ENCODE measurements around the gene MAPK12. TPM values are rescaled to one million over a fixed set of nuclear protein-coding genes. Genes with fewer than 3 reads are reported as not detected.
"Not testable (repeated sequence)": the region's sequence is repeated elsewhere in the genome, so short reads cannot be mapped to it uniquely, and the experiment has no call there.

MAPK12 gene
- total RNA-seq, 4 donors from 2014 or later = 10.1 to 18.4 (median 14.0) TPM

DNA sequence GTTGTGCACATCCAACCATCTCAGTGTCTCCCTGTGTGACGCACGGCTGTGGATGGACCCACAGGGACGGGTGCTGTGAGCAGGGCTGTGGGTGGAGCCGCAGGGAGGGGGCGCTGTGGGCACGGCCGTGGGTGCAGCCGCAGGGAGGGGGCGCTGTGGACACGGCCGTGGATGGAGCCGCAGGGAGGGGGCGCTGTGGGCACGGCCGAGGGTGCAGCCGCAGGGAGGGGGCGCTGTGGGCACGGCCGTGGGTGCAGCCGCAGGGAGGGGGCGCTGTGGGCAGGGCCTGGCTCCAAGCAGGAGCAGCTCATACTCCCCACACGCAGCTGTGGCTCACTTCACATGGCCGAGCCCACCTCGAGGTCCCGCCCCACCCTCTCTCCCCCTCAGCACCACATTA lies 14.7 kb upstream of the MAPK12 start:
- Histone ChIP-seq H3K27me3 (no peaks in the 10 kb centered on the region), H3K4me3 (no peak overlapping the region), H3K27ac (peak overlapping the region in 3 of 4 donors; percentile 50 to 52 (median 51)), H3K4me1 (peaks cover 2 to 39% (median 14%) of the 10 kb centered on the region in 3 donors), H3K36me3 (peaks cover 0 to 64% of the 10 kb centered on the region in 2 donors), H3K9me3 (no peaks in the 10 kb centered on the region)
- ATAC-seq = peak; percentile 82
- TF ChIP-seq CTCF (IDR thresholded peaks at IDR 0.05) (peak in 3 of 4 experiments; percentile 24 to 87 (median 29)), EP300 (IDR thresholded peaks at IDR 0.05) (no peak)
- no CpG with 5 or more reads among the region's 25 CpGs for WGBS, 2 donors (ENCODE audit: low coverage in 1 of 2)

DNA sequence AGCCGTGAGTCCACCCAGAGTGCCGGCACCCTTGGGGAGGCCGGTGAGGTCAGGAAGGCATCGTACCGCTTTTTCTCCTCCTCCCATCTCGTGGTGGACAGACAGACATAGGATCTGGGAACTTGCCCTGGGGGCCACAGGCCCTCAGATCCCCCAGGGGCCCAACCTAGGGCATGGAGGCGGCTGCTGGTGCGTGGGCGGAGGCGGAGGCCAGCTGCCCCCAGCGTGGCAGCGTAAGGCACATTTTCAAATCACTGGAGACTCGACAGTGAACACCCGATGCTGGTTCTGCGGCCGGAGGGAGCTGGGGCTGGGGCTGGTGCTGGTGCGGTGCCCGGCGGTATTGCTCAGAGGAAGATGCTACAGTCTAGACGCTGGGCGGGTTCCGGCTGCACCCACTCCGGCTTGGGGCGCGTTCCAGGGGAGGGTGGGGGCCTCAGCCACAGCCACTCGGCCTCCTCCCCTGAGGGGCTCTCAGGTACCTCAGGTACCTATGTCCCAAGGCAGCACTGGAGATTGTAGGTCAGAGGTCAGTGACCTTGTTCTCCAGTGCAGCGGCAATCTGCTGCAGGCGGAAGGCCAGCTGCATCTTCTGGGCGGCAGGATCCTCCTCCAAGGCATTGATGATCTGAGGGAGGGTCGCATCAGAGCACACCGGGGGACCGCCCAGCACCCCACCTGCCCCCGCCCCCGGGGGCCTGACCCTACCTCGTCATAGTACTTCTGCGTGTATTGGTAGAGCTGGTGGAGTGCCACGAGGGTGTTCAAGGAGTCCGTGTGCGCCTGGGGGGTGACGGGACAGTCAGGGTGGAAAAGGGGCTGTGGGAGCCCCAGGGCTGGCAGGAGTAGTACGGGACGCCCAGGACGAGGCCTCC lies 13.9 kb upstream of the MAPK12 start:
- Histone ChIP-seq H3K9me3 (no peaks in the 10 kb centered on the region), H3K27me3 (no peaks in the 10 kb centered on the region), H3K27ac (peak overlapping the region in 3 of 4 donors; percentile 50 to 54 (median 51)), H3K4me1 (peaks cover 2 to 46% (median 22%) of the 10 kb centered on the region in 3 donors), H3K4me3 (no peak overlapping the region), H3K36me3 (peaks cover 0 to 57% of the 10 kb centered on the region in 2 donors)
- WGBS, 2 donors (ENCODE audit: low coverage in 1 of 2) = 91% methylated on average over 12 of the region's 43 CpGs; no CpG with 5 or more reads in 1 of the 2 donors
- TF ChIP-seq CTCF (IDR thresholded peaks at IDR 0.05) (no peak), POLR2A (IDR thresholded peaks at IDR 0.05) (no peak), EP300 (IDR thresholded peaks at IDR 0.05) (no peak), POLR2AphosphoS5 (IDR thresholded peaks at IDR 0.05) (no peak)
- ATAC-seq = no peak

- Histone ChIP-seq H3K27me3 (no peaks in the 10 kb centered on the region), H3K36me3 (peaks cover 0 to 51% of the 10 kb centered on the region in 2 donors), H3K27ac (peak overlapping the region in 2 of 4 donors; percentile 50 to 54), H3K9me3 (no peaks in the 10 kb centered on the region), H3K4me3 (no peak overlapping the region), H3K4me1 (peaks cover 2 to 51% (median 25%) of the 10 kb centered on the region in 3 donors)
- no peak for ATAC-seq
- 42% methylated on average over 5 of the region's 7 CpGs; no CpG with 5 or more reads in 1 of the 2 donors for WGBS, 2 donors (ENCODE audit: low coverage in 1 of 2)
- TF ChIP-seq POLR2A (IDR thresholded peaks at IDR 0.05) = no peak
- TF ChIP-seq CTCF (IDR thresholded peaks at IDR 0.05) = no peak
Measured at GRCh38 chr22:50274771-50275170, 13.3 kb upstream of the MAPK12 start.

DNA sequence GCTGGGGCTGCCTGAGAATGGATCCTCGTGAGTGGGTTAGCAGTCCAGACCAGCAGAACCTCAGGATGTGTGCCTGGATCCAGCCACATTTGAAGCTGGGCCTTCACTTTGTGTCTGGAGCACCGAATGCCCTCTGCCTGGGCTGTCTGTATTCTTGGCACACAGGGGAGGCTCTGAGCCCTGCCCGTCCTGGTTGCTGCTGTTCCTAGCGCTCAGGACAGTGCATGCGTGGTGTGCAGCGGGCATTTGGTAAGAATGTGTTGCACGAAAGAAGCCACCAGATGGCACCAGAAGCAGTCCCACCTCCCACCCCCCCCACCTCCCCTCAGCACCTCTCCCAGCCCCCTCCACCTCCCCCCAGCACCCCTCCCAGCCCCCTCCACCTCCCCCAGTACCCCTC lies 12.8 kb upstream of the MAPK12 start:
- 23% methylated on average over 5 of the region's 7 CpGs; no CpG with 5 or more reads in 1 of the 2 donors for WGBS, 2 donors (ENCODE audit: low coverage in 1 of 2)
- Histone ChIP-seq H3K4me3 (no peak overlapping the region), H3K36me3 (peaks cover 0 to 46% of the 10 kb centered on the region in 2 donors), H3K27me3 (no peaks in the 10 kb centered on the region), H3K9me3 (no peaks in the 10 kb centered on the region), H3K27ac (no peak overlapping the region), H3K4me1 (peaks cover 2 to 55% (median 30%) of the 10 kb centered on the region in 3 donors)
- ATAC-seq = peak; percentile 27
- no peak for TF ChIP-seq POLR2A (IDR thresholded peaks at IDR 0.05)
- peak in 2 of 4 experiments; percentile 28 to 51 for TF ChIP-seq CTCF (IDR thresholded peaks at IDR 0.05)

- H3K27ac ChIP-seq, H3K4me3 ChIP-seq, H3K9me3 ChIP-seq, H3K27me3 ChIP-seq, ATAC-seq: not testable (repeated sequence)
- 58 to 76% methylated on average over 5 to 9 of the region's 10 CpGs for WGBS, 2 donors (ENCODE audit: low coverage in 1 of 2)
- peaks cover 2 to 61% (median 31%) of the 10 kb centered on the region in 3 donors for H3K4me1 ChIP-seq
- H3K36me3 ChIP-seq = peaks cover 0 to 41% of the 10 kb centered on the region in 2 donors
Measured at GRCh38 chr22:50273781-50274180, 12.3 kb upstream of the MAPK12 start.

DNA sequence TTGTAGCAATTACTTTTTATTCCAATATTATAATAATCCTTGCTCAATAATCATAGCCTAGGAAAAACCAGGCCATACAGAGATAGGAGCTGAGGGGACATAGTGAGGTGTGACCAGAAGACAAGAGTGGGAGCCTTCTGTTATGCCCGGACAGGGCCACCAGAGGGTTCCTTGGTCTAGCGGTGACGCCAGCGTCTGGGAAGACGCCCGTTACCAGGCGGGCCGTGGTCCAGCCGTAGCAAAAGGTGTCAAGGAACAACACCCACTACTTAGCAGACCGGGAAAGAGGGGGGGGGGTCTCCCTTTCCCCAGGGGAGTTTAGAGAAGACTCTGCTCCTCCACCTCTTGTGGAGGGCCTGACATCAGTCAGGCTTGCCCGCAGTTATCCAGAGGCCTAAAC lies 11.9 kb upstream of the MAPK12 start:
- WGBS, 2 donors (ENCODE audit: low coverage in 1 of 2) = 80% methylated on average over 1 of the region's 11 CpGs; no CpG with 5 or more reads in 1 of the 2 donors
- not testable (repeated sequence) for ATAC-seq, H3K4me3 ChIP-seq, H3K27ac ChIP-seq, H3K9me3 ChIP-seq, H3K27me3 ChIP-seq
- H3K36me3 ChIP-seq = peaks cover 0 to 36% of the 10 kb centered on the region in 2 donors
- peaks cover 2 to 65% (median 31%) of the 10 kb centered on the region in 3 donors for H3K4me1 ChIP-seq
